ENCODE data around the gene SYNC. TPM values are rescaled to one million over a fixed set of nuclear protein-coding genes. Genes with fewer than 3 reads are reported as not detected.

SYNC gene
- total RNA-seq, 2 experiments from 2014 or later = 0.09 TPM; not detected in 1

DNA sequence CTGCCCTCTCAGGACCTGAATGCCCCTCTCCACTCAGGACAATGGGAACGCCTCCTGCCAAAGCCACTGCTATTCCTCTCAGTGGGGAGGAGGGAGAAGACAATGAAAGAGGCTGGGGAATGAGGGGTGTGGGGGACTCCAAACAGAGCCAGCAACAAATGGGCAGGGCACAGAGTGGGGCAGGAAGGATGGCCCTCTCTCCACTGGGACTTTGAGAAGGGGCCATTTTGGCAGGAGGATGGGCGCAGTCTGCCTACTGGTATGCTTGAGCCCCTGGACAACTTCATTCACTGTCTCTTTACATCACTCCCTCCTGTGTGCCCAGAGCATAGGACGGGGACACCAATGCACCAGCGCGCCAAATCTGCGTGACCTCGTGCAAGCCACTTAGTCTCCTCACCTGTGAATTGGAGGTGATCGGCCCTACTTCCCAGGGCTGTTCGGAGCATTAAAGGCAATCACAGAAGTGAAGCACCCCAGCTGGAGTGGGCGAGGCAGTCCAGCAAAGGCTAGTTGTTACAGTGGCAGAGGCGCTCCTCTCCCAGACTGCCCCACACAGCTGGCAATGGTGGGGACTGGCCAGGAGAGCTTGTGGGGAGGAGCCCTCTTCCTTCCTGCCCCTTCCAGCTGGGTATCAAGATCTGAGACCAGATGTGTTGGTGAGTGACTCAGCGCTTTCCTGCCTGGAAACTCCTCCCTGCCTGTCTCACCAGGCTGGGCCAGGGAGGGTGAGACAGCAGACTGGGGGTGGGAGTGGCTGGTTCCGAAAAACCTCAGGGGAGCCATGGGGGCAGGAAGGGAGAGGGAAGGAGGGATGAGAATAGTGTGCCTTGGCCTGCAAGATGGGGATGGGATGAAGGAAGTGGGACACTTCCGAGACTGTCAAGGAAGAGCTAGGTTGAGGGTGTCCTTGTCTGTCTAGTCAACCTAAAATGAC lies 22.4 kb upstream of the SYNC start:
- BruUV-seq (replicated peaks) = no TSS peak
- H3K9me2 ChIP-seq (ENCODE audit: insufficient read depth, low read length) = no peaks in the 10 kb centered on the region
- no peak overlapping the region for H2AFZ ChIP-seq (ENCODE audit: low read length)
- H3K4me1 ChIP-seq (ENCODE audit: insufficient read depth, low read length, poor library complexity, severe bottlenecking) = no peaks in the 10 kb centered on the region
- TF ChIP-seq, protein P1, sequence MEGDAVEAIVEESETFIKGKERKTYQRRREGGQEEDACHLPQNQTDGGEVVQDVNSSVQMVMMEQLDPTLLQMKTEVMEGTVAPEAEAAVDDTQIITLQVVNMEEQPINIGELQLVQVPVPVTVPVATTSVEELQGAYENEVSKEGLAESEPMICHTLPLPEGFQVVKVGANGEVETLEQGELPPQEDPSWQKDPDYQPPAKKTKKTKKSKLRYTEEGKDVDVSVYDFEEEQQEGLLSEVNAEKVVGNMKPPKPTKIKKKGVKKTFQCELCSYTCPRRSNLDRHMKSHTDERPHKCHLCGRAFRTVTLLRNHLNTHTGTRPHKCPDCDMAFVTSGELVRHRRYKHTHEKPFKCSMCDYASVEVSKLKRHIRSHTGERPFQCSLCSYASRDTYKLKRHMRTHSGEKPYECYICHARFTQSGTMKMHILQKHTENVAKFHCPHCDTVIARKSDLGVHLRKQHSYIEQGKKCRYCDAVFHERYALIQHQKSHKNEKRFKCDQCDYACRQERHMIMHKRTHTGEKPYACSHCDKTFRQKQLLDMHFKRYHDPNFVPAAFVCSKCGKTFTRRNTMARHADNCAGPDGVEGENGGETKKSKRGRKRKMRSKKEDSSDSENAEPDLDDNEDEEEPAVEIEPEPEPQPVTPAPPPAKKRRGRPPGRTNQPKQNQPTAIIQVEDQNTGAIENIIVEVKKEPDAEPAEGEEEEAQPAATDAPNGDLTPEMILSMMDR (conservative IDR thresholded peaks at IDR 0.05; ENCODE audit: low read length) = no peak
- TF ChIP-seq EZH2phosphoT487 (IDR thresholded peaks at IDR 0.05; ENCODE audit: borderline replicate concordance, low read depth, low read length) = no peak
- ChIA-PET CTCF (ENCODE audit: unreplicated experiment) (no interaction called here), POLR2A (interaction anchor here (0.6 kb wide), 1 partner anchor 205 kb away, joined by 4 read pairs; no protein-coding TSS in a partner anchor)
- no peak overlapping the region for H3K27ac ChIP-seq (ENCODE audit: low read depth, low read length, poor library complexity, severe bottlenecking)
- H4K20me1 ChIP-seq (ENCODE audit: insufficient read depth, low read length) = no peaks in the 10 kb centered on the region
- H3K9me3 ChIP-seq (ENCODE audit: low read length) = no peaks in the 10 kb centered on the region
- no peak for DNase-seq (ENCODE audit: low spot score)
- no peak overlapping the region for H3K4me3 ChIP-seq (ENCODE audit: low read depth, low read length, poor library complexity, severe bottlenecking)
- no peaks in the 10 kb centered on the region for H3K79me2 ChIP-seq (ENCODE audit: insufficient read depth, low read depth, low read length)
- H3K4me2 ChIP-seq (ENCODE audit: low read length) = no peak overlapping the region
- H3K36me3 ChIP-seq (ENCODE audit: insufficient read depth, low read length) = no peaks in the 10 kb centered on the region
- intact Hi-C loops (cut with micrococcal nuclease; ENCODE audit: unreplicated experiment) = no loop called here

- Histone ChIP-seq H3K9me3 (ENCODE audit: low read length) (no peaks in the 10 kb centered on the region), H3K9me2 (ENCODE audit: insufficient read depth, low read length) (no peaks in the 10 kb centered on the region), H3K4me1 (ENCODE audit: insufficient read depth, low read length, poor library complexity, severe bottlenecking) (peaks cover 10% of the 10 kb centered on the region), H3K79me2 (ENCODE audit: insufficient read depth, low read depth, low read length) (no peaks in the 10 kb centered on the region), H3K4me3 (ENCODE audit: low read depth, low read length, poor library complexity, severe bottlenecking) (no peak overlapping the region), H3K4me2 (ENCODE audit: low read length) (no peak overlapping the region), H2AFZ (ENCODE audit: low read length) (no peak overlapping the region), H3K27ac (ENCODE audit: low read depth, low read length, poor library complexity, severe bottlenecking) (no peak overlapping the region), H3K36me3 (ENCODE audit: insufficient read depth, low read length) (no peaks in the 10 kb centered on the region), H4K20me1 (ENCODE audit: insufficient read depth, low read length) (no peaks in the 10 kb centered on the region)
- no peak for DNase-seq (ENCODE audit: low spot score)
- ChIA-PET POLR2A (no interaction called here), CTCF (ENCODE audit: unreplicated experiment) (no interaction called here)
- intact Hi-C loops (cut with micrococcal nuclease; ENCODE audit: unreplicated experiment) = no loop called here
- no TSS peak for BruUV-seq (replicated peaks)
- TF ChIP-seq, protein P1 (conservative IDR thresholded peaks at IDR 0.05; ENCODE audit: low read length) = no peak
- TF ChIP-seq EZH2phosphoT487 (IDR thresholded peaks at IDR 0.05; ENCODE audit: borderline replicate concordance, low read depth, low read length) = no peak
Observed at GRCh38 chr1:32719681-32720275, 17.2 kb upstream of the SYNC start.

DNA sequence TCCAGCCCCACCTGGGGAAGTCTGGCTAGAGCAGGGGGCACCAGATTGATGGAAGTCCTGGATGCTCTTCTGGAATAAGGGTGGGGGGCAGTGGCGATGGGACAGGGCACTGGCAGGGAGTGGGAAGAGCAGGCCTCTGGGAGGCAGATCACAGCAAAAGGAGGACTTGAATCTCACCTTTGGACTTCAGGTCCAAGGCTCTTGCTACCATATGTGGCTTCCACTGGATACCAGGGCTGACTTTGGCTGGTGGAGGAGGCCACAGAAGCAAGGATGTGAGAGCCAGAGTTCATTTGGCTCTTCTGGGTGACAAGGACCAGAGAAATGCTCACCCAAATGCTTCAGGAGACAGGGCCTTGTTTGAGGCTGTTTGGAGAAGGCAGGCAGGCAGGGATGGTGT lies 16.0 kb upstream of the SYNC start:
- Histone ChIP-seq H3K9me3 (ENCODE audit: low read length) (no peaks in the 10 kb centered on the region), H3K4me2 (ENCODE audit: low read length) (no peak overlapping the region), H3K36me3 (ENCODE audit: insufficient read depth, low read length) (no peaks in the 10 kb centered on the region), H3K27ac (ENCODE audit: low read depth, low read length, poor library complexity, severe bottlenecking) (no peak overlapping the region), H3K4me3 (ENCODE audit: low read depth, low read length, poor library complexity, severe bottlenecking) (no peak overlapping the region), H4K20me1 (ENCODE audit: insufficient read depth, low read length) (no peaks in the 10 kb centered on the region), H2AFZ (ENCODE audit: low read length) (no peak overlapping the region), H3K79me2 (ENCODE audit: insufficient read depth, low read depth, low read length) (no peaks in the 10 kb centered on the region), H3K4me1 (ENCODE audit: insufficient read depth, low read length, poor library complexity, severe bottlenecking) (peaks cover 10% of the 10 kb centered on the region), H3K9me2 (ENCODE audit: insufficient read depth, low read length) (no peaks in the 10 kb centered on the region)
- POLR2A ChIA-PET = no interaction called here
- intact Hi-C loops (cut with micrococcal nuclease; ENCODE audit: unreplicated experiment) = no loop called here
- no peak for DNase-seq (ENCODE audit: low spot score)
- TF ChIP-seq, protein P1 (conservative IDR thresholded peaks at IDR 0.05; ENCODE audit: low read length) = no peak
- no peak for TF ChIP-seq EZH2phosphoT487 (IDR thresholded peaks at IDR 0.05; ENCODE audit: borderline replicate concordance, low read depth, low read length)
- CTCF ChIA-PET (ENCODE audit: unreplicated experiment) = no interaction called here
- BruUV-seq (replicated peaks) = no TSS peak
